A673 (cell line): ENCODE results near the gene TP53I13.

ENCODE experiments used
- EZH2 ChIP-seq: fragments of 200-600 bp; sonication (generic); IDR thresholded peaks from 2 replicates; pipeline ENCODE4 v1.6.1; 2017; ENCODE audit warnings: borderline replicate concordance, low read depth, mild to moderate bottlenecking, mixed read lengths, antibody characterized with exemption, low read length; ENCODE audit not compliant: poor library complexity, severe bottlenecking
- TF ChIP-seq, protein P1 (sequence below): fragments of 300-800, 200-600 bp; sonication (generic); conservative IDR thresholded peaks from 2 replicates; pipeline ENCODE4 v1.5.1; 2017; ENCODE audit warnings: low read depth, mild to moderate bottlenecking, antibody characterized with exemption, low read length, moderate library complexity, mixed read lengths

DNA sequence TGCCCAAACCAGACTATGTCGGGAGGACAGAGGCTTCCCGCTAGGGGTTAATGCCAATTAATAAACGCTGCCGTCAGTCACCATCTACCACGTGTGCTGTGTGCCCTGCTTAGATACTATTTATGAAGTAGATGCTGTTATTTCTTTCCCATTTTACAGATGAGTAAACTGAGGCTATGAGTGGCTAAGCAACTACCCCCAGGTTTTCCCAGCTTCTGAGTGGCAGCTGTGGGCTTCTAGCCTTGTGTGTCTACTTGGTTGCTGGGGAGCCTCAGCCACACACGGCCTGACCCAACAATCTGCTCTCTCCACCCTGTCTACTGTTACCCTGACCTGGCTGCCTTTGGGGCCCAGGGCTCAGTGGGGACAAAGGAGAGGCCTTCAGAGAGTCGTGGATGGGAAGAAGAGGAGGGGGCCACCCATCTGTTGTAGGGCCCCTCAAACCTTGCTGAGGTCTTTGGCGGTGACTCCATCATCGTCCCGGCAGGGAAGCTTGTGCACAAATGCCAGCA is 13.8 kb downstream of the TP53I13 start:
- TF ChIP-seq, protein P1, sequence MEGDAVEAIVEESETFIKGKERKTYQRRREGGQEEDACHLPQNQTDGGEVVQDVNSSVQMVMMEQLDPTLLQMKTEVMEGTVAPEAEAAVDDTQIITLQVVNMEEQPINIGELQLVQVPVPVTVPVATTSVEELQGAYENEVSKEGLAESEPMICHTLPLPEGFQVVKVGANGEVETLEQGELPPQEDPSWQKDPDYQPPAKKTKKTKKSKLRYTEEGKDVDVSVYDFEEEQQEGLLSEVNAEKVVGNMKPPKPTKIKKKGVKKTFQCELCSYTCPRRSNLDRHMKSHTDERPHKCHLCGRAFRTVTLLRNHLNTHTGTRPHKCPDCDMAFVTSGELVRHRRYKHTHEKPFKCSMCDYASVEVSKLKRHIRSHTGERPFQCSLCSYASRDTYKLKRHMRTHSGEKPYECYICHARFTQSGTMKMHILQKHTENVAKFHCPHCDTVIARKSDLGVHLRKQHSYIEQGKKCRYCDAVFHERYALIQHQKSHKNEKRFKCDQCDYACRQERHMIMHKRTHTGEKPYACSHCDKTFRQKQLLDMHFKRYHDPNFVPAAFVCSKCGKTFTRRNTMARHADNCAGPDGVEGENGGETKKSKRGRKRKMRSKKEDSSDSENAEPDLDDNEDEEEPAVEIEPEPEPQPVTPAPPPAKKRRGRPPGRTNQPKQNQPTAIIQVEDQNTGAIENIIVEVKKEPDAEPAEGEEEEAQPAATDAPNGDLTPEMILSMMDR, result no peak
- TF ChIP-seq EZH2, result no peak
